Fibroblast of peridontal ligament (primary cell): ENCODE results near the gene UTP3.
"Not testable (repeated sequence)": the region's sequence is repeated elsewhere in the genome, so short reads cannot be mapped to it uniquely, and the experiment has no call there.

Experiments
- DNase-seq: peaks from one replicate; pipeline ENCODE4 v3.0.0-alpha.2; 2010; ENCODE audit errors: extremely low read depth

UTP3 gene

DNA sequence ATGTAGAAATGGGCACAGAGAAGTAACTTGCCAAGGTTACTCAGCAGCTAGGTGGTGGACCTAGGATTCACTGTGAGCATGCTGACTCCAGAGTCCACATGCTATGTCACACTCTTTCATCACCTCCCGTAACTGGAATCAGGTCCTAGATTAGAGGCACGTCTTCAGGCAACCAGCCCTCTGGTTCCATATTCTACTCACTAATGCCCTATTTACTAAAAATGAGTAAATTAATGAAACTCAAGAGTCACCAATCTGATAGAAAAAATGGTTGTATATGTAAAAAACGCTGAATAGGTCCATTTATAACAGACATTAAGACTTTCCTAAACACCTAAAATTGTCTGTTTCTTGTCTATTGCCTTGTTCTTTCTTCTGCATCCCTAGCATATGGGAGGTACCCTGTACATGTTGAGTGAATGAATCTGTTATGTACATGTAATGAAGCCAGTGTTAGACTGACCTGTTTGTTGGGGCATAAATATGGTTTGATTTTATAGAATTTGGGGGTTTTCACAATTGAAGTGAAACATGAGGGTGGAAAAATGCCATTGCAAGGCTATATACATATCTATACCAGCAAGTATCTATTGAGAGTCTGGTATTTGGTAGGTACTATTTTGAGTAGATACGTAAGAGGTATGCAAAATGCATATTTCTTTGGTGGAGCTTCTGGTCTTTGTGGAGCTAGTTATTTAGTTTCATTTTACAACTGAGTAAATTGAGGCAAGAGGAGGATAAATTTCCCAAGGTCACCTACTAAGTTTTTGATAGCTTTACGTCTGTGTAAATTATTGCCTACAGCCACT is 26.0 kb downstream of the UTP3 start:
- no peak for DNase-seq

DNA sequence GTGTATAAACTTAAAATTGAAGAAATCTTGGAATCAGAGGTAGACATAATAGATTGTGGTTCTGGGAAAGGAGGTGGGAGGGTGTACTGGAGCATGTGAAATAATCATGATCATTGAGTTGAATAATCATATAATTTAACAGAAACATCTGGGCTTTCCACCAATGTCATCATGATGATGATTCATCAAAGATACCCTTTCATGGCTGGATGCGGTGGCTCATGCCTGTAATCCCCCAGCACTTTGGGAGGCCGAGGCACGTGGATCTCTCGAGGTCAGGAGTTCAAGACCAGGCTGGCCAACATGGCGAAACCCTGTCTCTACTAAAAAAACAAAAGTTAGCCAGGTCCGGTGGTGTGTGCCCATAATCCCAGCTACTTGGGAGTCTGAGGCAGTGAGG is 26.8 kb downstream of the UTP3 start:
- DNase-seq: peak; percentile 84

DNA sequence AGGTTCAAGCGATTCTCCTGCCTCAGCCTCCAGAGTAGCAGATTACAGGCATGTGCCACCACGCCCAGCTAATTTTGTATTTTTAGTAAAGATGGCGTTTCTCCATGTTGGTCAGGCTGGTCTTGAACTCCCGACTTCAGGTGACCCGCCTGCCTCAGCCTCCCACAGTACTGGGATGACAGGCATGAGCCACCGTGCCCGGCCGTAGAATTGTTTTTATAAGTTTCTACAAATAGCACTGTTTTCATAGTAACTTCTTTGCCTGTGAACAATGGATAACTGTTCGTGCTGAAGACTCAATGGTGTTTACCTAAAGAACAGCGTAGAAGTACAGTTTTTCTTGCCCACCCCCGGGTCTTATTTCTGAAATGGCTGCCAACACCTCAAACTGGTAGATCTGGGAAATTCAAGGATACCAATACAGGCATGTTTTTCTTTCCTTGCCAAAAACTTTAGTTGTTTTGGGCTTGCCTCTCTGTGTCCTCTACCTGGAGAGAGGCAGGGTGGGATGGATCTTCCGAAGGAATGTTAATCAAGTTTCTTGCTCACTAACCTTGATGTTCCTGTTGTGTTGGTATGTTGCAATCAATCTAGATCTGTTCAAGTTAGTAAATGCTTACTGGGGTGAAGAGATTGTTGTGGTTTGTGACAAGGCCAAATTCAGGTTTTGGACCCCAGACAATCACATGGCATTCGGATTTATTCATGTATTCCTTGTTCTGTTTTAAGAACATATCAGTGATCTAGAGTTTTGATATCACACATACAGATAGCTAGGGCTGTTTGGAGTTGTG is 30.7 kb downstream of the UTP3 start:
- no peak for DNase-seq

DNA sequence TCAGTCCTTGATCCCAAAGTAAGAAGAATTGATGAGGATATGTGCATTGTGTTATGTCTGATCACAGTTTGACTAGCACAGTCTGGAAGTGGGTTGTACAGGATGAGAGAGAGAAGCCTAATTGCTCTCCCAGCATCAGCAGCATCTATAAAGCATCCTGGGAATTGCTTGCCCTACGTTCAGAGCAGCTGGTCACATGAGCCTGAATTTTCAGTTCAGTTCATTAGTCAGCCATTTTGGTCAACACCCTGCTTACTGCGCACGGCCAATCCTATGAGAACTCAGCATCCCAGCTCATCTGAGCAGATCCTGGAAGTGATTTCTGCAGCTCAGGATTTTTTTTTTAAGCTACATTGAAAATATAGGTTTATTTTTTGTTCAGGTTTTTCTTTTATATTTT is 33.4 kb downstream of the UTP3 start, which contains the start of gene RUFY3:
Gene RUFY3 (plus strand): TSS at position 218 of the 400 bp plus-strand sequence. CDS start 610 bp downstream, outside the sequence.
- DNase-seq: peak; percentile 99

DNA sequence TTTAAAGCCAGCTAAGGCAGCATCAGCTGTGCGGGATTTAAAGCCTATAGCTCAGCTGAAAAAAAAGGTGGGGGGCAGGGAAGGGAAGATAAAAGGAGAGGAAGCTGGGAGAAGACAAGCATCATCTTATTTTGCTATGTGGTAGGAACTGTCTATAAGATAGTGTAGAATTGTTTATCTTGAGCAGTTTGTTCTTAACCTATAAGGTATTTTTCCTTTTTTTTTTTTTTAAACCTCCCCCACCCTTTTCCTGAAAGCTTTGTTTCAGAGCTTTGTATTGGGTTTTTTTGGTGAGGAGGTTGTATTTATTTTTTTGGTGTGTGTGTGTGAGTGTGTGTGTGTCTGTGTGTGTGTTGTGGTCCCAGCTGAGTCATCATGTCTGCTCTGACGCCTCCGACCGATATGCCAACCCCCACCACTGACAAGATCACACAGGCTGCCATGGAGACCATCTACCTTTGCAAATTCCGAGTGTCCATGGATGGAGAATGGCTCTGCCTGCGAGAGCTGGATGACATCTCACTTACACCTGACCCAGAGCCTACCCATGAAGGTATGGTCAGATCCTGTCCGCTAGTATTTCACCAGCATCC is 34.0 kb downstream of the UTP3 start:
- DNase-seq: peak; percentile 79

DNA sequence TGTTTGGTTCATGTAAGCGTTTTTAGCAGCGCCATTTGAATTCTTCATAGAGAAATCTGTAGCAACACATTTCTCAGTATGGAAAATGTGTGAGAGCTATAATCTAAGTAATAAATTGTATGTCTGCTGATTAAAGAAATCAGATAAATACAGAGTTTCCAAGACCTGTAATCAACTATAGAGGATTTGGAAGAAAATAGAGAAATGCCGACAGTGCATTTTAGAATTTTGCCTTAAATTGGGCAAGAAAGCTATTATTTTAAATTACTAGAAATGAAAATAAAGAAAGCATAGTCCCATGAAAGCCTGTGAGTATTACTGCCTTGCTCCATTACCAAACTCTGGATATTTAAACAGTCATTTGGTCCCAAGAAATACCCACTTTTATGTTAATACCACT is 36.1 kb downstream of the UTP3 start:
- DNase-seq: no peak

DNA sequence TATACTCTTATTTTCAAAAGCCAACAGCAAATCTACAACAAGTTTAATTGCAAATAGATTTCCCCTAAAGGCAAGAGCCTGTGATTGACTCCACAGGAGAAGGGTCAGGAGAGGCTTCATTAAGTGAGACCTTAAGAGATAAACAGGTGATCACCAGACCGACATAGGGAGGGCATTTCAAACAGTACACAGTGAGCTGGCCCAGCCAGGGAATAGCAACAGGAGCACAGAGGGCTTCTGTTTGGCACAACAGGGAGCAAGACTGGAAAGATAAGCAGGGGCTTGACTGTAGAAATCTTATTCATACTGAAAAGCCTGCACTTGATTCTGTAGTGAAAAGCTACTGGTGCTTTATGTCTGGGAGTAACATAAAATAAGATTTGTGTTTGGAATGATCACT is 37.3 kb downstream of the UTP3 start:
- no peak for DNase-seq

DNA sequence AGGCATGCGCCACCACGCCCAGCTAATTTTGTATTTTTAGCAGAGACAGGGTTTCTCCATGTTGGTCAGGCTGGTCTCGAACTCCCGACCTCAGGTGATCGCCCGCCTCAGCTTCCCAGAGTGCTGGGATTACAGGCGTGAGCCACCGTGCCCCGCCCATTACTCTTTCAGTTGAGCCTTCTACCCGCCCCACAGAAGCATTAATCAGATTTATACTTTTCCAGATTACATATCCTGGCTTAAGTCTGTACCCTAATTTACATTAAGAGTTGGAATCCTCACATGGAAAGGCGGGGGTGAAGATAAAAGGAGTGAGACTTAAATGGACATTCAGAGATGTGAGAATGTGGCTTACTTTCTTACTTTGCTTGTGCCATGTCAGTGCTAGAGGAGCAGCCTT is 38.2 kb downstream of the UTP3 start:
- DNase-seq: not testable (repeated sequence)

DNA sequence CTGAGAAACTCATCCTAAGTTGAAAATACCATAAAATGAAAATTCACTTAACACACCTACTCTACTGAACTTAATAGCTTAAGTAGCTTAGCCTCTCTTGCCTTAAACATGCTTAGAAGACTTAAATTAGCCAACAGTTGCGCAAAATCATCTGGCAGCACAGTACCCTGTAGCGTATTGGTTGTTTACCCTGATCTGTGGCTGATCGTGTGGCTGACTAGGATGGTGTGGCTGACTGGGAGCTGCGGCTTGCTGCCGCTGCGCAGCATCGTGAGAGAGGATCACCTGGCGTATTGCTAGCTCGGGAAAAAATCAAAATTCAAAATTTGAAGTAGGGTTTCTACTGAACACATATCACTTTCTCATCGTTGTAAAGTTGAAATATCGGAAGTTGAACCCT is 39.8 kb downstream of the UTP3 start:
- no peak for DNase-seq

DNA sequence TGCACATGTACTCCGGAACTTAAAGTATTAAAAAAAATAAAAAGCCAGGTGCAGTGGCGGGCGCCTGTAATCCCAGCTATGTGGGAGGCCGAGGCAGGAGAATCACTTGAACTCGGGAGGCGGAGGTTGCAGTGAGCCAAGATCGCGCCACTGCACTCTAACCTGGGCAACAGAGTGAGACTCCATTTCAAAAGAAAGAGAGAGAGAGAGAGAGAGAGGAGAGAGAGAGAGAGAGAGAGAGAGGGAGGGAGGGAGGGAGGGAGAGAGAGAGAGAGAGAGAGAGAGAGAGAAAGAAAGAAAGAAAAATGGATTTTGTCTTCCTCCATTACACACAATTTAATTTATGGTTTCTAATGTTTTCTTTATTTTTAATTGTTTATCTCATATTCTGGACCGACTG is 44.5 kb downstream of the UTP3 start:
- not testable (repeated sequence) for DNase-seq

DNA sequence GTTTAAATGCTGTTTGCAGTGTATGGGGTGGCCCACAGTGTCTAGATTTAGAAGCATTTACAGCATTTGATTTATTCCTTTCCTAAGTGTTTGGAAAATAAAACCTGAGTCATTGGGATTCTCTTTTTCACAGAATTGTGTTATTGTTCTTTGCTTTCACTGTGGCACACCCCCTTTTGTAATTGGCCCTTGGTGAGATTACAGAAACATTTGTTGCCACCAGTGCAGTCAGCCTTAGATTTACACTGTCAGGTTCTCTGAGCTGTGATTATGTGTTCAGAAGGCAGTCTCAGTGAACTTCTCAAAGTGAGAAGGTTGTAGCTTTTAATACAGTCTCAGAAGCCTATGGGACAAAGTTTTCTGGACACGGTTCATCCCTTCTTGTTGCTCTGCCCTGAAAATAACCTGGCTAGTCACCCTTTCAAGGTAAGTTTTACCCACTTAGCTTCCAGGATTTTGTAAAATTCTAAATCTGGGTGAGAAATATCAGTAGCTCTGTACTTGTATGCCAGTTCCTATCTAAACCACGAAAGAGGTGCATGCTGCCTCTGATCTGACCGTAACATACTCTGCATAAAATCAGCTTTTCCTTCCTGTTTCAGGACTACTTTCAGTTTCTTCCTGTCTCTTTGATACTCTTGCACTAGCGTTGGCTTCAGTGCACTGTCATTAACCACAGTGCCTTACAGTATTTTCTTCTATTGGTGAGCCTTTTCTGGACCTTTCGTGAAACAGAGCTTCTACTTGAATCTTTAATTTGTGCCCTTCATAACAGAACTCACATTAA is 46.0 kb downstream of the UTP3 start:
- DNase-seq: peak; percentile 62

DNA sequence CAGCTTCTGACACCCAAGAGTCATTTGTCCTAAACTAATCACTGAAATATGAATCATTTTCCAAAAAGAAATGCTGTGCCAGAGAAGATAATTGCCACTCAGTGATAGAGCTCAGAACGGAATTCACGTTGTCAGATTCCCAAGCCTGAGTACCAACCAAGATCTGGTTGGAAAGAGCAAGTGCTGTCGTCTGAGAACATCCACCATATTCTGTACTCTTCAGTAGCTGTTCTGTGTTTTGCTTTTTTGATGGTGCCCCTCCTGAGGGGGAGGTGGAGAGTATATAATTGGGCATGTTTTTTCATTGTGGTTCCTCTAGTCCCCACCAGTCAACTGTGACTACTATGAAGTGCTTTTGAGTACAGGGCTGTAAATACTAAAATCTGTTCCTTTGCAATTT is 46.6 kb downstream of the UTP3 start:
- DNase-seq: no peak

DNA sequence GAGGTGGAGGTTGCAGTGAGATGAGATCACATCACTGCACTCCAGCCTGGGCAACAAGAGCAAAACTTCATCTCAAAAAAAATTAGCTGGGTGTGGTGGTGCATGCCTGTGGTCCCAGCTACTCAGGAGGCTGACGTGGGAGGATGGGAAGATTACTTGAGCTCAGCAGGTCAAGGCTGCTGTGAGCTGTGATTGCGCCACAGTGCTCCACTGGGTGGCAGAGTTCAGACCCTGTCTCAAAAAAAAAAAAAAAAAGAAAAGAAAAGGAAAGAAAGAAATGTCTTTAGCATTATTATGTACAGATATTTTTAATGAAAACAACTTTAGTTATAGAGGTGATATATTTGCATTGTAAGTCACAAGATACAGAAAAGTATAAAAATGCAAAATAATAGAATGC is 47.6 kb downstream of the UTP3 start:
- peak; percentile 75 for DNase-seq

DNA sequence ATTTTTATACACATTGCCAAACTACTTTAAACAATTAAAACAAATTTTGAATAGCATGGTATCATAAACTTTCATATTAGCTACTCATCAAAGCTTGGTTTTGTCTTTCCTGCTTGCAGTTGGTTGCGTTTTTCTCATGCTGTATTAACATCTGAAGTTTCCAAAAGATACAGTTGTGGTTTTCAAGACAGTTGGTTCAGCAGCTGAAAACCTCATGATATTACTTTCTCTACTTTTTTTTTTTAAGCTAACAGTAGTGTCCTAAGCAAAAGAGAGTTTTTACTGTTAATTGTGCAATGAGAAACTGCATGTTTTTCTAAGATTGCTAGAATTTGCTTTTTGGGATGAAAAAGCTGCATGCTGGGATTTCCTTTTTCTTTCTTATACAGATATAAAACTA is 48.7 kb downstream of the UTP3 start:
- peak; percentile 35 for DNase-seq

DNA sequence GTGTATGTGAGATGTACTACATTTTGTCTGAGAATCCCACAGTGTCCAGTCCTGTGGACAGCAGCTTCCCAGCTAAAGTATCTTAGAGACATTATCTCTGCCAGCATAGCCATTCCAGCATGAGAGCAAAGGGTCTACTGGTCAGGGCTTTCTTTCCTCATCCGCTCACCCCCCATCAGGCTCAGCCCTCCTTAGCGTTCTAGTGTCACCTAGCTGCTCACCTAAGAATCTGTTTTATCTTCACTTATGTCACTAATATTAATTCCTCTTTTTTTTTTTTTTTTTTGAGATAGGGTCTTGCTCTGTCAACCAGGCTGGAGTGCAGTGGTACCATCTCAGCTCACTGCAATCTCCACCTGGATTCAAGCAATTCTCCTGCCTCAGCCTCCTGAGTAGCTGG is 49.1 kb downstream of the UTP3 start:
- no peak for DNase-seq

DNA sequence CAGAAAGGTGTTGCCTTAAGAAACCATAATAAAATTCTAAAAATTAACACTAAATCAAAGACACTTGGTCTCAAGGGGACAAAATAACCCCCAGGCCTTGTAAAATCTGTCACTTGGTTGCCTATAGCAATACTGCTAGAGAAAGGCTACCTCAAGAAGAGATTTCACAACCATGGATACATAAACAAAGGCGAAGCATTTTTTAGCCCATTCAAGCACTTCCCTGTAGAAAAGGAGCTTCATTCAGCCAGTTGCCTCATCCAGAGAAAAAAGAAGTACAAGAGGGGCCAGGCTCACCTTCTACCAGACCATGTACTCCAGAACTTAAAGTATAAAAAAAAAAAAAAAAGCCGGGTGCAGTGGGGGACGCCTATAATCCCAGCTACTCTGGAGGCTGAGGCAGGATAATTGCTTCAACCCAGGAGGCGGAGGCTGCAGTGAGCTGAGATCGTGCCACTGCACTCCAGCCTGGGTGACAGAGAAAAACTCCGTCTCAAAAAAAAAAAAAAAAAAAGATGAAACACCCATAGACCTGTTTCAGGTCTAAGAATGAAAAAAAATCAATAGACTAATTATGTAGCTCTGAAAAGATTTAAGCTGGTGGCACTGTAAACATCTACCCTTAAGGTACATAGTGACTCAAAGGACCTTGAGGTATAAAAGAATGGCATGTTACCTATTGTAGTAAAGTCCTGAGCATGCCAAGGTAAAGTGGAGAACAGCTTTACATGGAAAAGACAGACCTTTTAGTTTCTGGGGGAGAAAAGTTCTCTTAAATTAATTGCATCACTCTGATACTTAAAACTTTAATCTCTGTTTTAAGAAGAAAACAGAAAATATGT is 51.4 kb downstream of the UTP3 start:
- no peak for DNase-seq
